HCT116 (cell line): ENCODE results near the gene BABAM2.

ENCODE experiments used
- ATF3 ChIP-seq: IDR thresholded peaks from 2 replicates; pipeline ENCODE4 v1.6.1; 2012
- EGR1 ChIP-seq: IDR thresholded peaks from 2 replicates; pipeline ENCODE4 v1.6.1; 2012; ENCODE audit warnings: low read depth
- EZH2 ChIP-seq: fragments of 200-600 bp; sonication (generic); IDR thresholded peaks from 2 replicates; pipeline ENCODE4 v1.6.1; 2017; ENCODE audit warnings: antibody characterized with exemption, mixed run types
- MAX ChIP-seq: IDR thresholded peaks from 2 replicates; pipeline ENCODE4 v1.6.1; 2012
- POLR2A ChIP-seq: IDR thresholded peaks from 2 replicates; pipeline ENCODE4 v1.7.0; 2011; ENCODE audit warnings: borderline replicate concordance; ENCODE audit not compliant: insufficient read depth, insufficient read length; ENCODE audit errors: extremely low read depth
- POLR2AphosphoS5 ChIP-seq: IDR thresholded peaks from 2 replicates; pipeline ENCODE4 v1.6.1; 2011; ENCODE audit warnings: mild to moderate bottlenecking, low read depth, low read length, moderate library complexity
- RAD21 ChIP-seq: IDR thresholded peaks from 2 replicates; pipeline ENCODE4 v1.6.1; 2012; ENCODE audit warnings: low read depth, mild to moderate bottlenecking
- REST ChIP-seq: IDR thresholded peaks from 2 replicates; pipeline ENCODE4 v1.6.1; 2012; ENCODE audit warnings: low read depth
- SP1 ChIP-seq: IDR thresholded peaks from 2 replicates; pipeline ENCODE4 v1.6.1; 2012; ENCODE audit warnings: low read depth
- SRF ChIP-seq: IDR thresholded peaks from 2 replicates; pipeline ENCODE4 v1.6.1; 2012; ENCODE audit warnings: low read depth
- YY1 ChIP-seq: IDR thresholded peaks from 2 replicates; pipeline ENCODE4 v1.6.1; 2011; ENCODE audit warnings: low read length, low read depth, moderate library complexity, mild to moderate bottlenecking; ENCODE audit not compliant: insufficient replicate concordance; ENCODE audit errors: extremely low read depth
- TF ChIP-seq, protein P1 (sequence below), 3 experiments: fragments of 200-600 bp in 1 of 3; sonication (generic) in 1 of 3; IDR thresholded peaks in 2 of 3; conservative IDR thresholded peaks in 1 of 3; 2 replicates each; pipeline ENCODE4 v1.5.1; 2012 to 2017; ENCODE audit warnings: low read depth in 2 of 3, low read length in 2 of 3, antibody characterized with exemption in 1 of 3, borderline replicate concordance in 1 of 3, control low read depth in 1 of 3, mild to moderate bottlenecking in 1 of 3, mixed read lengths in 1 of 3, mixed run types in 1 of 3, moderate library complexity in 1 of 3; ENCODE audit not compliant: insufficient read depth in 1 of 3

DNA sequence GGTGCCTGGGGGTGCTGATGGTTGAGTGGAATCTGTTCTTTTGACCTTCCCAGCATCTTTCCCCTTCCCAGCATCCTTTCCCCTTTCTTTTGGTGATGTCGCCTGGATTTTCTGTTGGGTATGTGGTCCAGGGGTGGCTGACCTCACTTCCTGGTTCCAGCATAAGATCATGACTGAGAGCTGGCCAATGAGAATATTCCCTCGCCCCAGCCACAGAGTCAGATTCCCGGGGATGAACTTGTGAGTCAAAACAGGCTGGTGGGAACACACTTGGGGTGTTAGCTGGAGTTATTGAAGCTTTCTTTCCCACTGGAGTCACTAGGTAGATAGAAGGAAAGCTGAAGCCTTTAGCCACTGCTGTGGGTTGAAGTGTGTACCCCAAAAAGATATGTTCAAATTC lies 474.1 kb downstream of the BABAM2 start:
- TF ChIP-seq YY1, result no peak
- TF ChIP-seq, protein P1, sequence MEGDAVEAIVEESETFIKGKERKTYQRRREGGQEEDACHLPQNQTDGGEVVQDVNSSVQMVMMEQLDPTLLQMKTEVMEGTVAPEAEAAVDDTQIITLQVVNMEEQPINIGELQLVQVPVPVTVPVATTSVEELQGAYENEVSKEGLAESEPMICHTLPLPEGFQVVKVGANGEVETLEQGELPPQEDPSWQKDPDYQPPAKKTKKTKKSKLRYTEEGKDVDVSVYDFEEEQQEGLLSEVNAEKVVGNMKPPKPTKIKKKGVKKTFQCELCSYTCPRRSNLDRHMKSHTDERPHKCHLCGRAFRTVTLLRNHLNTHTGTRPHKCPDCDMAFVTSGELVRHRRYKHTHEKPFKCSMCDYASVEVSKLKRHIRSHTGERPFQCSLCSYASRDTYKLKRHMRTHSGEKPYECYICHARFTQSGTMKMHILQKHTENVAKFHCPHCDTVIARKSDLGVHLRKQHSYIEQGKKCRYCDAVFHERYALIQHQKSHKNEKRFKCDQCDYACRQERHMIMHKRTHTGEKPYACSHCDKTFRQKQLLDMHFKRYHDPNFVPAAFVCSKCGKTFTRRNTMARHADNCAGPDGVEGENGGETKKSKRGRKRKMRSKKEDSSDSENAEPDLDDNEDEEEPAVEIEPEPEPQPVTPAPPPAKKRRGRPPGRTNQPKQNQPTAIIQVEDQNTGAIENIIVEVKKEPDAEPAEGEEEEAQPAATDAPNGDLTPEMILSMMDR (IDR thresholded peaks at IDR 0.05 in 2 of 3, conservative IDR thresholded peaks at IDR 0.05 in 1 of 3; ENCODE audit: borderline replicate concordance in 1 of 3, insufficient read depth in 1 of 3, low read depth in 2 of 3, low read length in 2 of 3), result no peak
- TF ChIP-seq RAD21, result no peak
- TF ChIP-seq EZH2, result no peak
- TF ChIP-seq MAX, result no peak
- no peak for TF ChIP-seq POLR2AphosphoS5
- TF ChIP-seq EGR1, result no peak
- no peak for TF ChIP-seq REST
- no peak for TF ChIP-seq SRF
- no peak for TF ChIP-seq ATF3
- TF ChIP-seq SP1, result no peak
- TF ChIP-seq POLR2A, result no peak
